ENCODE results near the gene MGARP.
"Not testable (repeated sequence)": the region's sequence is repeated elsewhere in the genome, so short reads cannot be mapped to it uniquely, and the experiment has no call there.

Gene MGARP

GRCh38 chr4:139295942-139296299 is 15.9 kb upstream of the MGARP start:
- no peak for DNase-seq (ENCODE audit: low read depth, low spot score)

GRCh38 chr4:139295206-139295941 is 15.3 kb upstream of the MGARP start:
- DNase-seq (ENCODE audit: low read depth, low spot score): peak; percentile 96

GRCh38 chr4:139286186-139286698 is 6.2 kb upstream of the MGARP start:
- no peak for DNase-seq (ENCODE audit: low read depth, low spot score)

GRCh38 chr4:139282721-139283075 is 2.7 kb upstream of the MGARP start:
- DNase-seq (ENCODE audit: low read depth, low spot score): no peak

DNA sequence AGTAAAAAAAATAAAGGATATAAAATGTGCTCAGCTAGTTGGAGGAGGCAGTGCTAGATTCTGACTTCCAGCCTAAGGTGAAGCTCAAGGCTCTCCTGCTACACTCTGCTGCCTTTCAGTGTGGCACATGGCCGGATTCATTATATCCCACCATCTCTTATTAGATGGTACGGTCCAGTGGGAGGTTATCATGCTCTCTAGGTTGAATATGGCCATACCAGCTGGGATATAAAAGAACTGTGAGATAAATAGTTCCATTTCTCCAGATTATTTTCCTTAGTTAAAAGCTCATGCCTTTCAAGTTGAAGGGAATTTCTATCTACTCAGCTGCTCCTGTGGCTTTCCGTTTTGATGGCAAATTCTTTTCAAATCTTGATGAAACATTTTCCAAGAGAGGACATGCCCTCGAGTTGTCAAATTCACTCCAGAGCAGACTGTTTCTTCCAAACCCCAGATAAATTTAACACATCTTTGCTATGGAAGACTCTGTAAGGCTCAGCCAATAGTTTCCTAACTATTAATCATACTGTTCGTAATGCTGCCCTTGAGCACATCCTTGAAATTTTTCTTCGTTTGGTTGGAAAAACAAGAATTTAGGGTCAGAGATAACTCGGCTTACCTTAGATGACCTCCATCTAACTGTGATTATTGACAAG is 2.2 kb upstream of the MGARP start:
- DNase-seq (ENCODE audit: low read depth, low spot score): no peak

- DNase-seq (ENCODE audit: low read depth, low spot score): peak; percentile 47
These were observed 889 bp downstream of the MGARP start for GRCh38 chr4:139278912-139279759.

DNA sequence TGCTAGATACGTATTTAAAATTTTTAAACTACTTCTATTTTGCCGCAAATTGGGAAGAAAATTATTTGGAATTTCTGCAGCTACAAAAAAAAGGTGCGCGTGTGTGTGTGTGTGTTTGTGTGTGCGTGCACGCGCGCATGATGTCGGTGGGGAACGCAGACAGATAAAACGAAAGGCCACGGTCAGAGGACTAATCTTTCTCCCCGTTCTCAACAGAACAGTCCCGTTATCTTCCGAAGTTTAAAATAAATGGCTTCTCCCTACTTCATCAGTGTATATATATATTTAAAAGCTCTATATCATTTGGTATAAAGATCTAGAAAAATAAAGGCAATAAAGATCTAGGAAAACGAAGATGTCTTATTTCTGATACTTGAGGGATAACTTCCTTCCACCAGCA is 1.5 kb downstream of the MGARP start:
- DNase-seq (ENCODE audit: low read depth, low spot score): no peak

- no peak for DNase-seq (ENCODE audit: low read depth, low spot score)
These were observed 4.7 kb downstream of the MGARP start for GRCh38 chr4:139275281-139275735.

GRCh38 chr4:139274790-139275189 is 5.2 kb downstream of the MGARP start:
- DNase-seq (ENCODE audit: low read depth, low spot score): no peak

- DNase-seq (ENCODE audit: low read depth, low spot score): no peak
These were observed 6.2 kb downstream of the MGARP start for GRCh38 chr4:139273835-139274234.

- no peak for DNase-seq (ENCODE audit: low read depth, low spot score)
These were observed 12.7 kb downstream of the MGARP start for GRCh38 chr4:139267301-139267700.

DNA sequence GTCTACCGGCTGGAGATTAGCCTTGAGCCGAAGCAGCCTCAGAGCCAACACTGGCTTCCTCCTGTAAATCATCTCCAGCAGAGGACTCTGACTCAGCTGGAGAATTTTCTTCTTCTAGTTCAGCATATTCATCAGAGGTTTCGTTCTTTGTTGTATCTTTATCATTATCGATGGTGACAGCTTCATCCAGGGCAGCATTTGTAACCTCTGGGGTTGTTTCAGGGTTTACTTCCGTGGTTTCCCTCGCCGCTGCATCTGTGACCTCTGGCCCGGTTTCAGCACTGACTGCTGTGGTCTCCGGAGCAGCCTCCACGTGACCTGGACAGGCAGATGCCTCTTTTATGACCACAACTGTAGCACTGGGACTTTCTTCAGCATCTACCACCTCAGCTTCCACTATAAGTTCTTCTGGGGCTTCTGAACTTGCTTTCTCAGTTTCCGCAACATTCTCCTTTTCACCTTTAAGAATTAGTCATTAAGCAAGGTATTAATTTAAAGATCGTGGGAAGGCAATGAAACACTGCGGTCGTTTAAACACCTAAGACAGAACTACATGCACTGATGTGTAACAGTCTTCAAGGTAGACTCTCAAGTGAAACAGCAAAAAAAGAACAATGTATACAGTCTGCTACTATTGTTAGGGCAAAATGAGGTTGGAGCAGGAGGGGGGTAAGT is 13.3 kb downstream of the MGARP start:
- peak; percentile 75 for DNase-seq (ENCODE audit: low read depth, low spot score)

DNA sequence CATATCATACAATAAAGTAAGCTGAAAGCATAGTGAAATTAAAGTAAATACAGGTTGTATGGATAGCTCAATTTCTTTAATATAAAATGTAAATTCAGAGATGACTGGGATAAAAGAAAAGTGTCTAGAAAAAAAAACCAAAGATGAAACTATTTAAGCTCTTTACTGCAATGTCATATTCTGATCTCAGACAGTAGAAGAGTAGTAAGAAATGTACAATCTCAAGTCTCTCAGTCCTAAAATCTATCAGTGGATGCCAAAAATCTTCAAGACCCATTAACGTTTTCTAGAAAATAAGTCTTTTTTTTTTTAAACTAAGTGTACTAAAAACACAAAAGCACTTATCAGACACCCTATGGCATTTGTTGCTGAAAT is 13.8 kb downstream of the MGARP start:
- no peak for DNase-seq (ENCODE audit: low read depth, low spot score)

- DNase-seq (ENCODE audit: low read depth, low spot score): no peak
These were observed 14.4 kb downstream of the MGARP start for GRCh38 chr4:139265654-139266053.

GRCh38 chr4:139256349-139256748 is 23.7 kb downstream of the MGARP start:
- no peak for DNase-seq (ENCODE audit: low read depth, low spot score)

GRCh38 chr4:139255581-139255980 is 24.4 kb downstream of the MGARP start:
- not testable (repeated sequence) for DNase-seq (ENCODE audit: low read depth, low spot score)

- DNase-seq (ENCODE audit: low read depth, low spot score): no peak
These were observed 26.3 kb downstream of the MGARP start for GRCh38 chr4:139253713-139254112.

DNA sequence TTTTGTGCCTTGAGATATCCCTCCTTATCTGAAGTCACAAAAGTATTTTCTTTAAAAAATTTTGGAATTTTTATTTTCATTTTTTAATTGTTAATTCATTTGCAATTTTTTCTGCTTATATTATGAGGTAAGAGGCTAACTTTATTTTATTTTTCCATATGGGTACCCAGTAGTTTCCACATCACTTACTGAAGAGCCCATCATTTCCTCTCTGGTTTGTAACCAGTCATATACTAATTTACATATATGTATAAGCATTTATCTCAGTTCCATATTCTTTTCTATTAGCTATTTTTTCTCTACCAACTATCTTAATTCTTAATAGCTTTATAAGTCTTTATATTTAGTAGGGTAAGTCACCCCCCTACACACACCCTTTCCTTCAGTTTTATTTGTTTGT is 27.0 kb downstream of the MGARP start:
- DNase-seq (ENCODE audit: low read depth, low spot score): no peak

- DNase-seq (ENCODE audit: low read depth, low spot score): no peak
These were observed 32.3 kb downstream of the MGARP start for GRCh38 chr4:139247700-139248238.

DNA sequence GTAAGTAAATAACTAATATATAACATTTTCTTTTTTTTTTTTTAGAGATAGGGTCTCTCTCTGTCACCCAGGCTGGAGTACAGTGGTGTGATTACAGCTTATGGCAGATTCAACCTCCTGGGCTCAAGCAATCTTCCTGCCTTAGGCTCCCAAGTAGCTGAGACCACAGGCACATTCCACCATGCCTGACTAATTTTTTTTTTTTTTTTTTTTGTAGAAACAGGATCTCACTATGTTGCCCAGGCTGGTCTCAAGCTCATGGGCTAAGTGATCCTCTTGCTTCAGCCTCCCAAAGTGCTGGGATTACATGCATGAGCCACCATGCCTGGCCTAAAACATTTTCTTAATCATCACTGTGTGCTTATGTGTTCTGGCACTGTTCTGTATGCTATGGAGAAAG is 32.8 kb downstream of the MGARP start:
- DNase-seq (ENCODE audit: low read depth, low spot score): no peak

DNA sequence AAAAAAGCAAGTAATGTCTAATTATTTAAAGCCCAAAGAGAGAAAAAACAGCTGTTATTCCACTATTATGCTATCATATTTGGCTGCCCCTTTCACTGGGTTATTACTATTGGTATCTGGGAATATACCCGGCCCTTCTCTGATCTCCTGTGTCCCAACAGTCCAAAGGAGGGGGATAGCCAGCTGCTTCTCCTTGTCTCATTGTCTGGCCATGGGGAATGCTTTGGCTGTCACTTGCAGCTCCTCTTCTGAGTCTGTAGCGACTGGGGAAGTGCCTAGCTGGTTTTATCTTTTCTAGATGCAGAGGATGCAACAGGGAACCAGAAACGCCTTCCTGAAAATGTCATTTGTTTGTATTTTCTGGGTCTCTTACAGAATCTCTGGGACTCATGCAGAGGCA is 33.9 kb downstream of the MGARP start:
- DNase-seq (ENCODE audit: low read depth, low spot score): no peak

GRCh38 chr4:139245590-139245989 is 34.4 kb downstream of the MGARP start:
- DNase-seq (ENCODE audit: low read depth, low spot score): no peak
